Measurements from ENCODE around the gene BTNL3.

The BTNL3 gene

DNA sequence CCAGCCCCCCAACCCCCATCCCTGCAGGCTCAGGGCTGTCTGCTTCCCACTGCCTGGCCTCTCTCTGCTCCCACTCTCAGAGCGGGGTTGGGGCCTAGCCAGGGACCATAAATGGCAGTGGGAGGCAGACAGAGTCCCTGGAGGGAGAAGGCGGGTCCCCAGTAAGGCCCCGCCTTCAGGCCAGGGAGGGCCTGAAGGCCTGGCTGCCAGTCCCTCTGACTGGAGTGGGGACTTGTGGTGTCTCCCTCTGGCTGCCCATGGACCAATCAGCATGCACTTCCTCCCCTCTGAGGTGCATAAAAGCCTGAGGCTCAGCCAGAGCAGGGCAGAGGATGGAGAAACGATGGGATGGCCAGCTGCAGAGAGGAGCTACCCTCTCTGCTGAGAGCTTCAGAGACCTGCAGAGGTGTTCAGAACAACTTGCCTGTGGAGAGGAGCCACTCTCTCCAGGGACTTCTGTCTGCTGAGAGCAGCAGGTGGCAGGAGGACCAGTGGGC is 48.8 kb downstream of the BTNL3 start:
- Mint-ChIP-seq H3K4me1 (peaks cover 22% of the 10 kb centered on the region), H3K36me3 (ENCODE audit: low read depth) (no peaks in the 10 kb centered on the region), H3K4me3 (no peak overlapping the region), H3K27me3 (ENCODE audit: low read depth) (peaks cover 26% of the 10 kb centered on the region), H3K27ac (no peak overlapping the region), H3K9me3 (no peaks in the 10 kb centered on the region)
- TF ChIP-seq, protein P1, sequence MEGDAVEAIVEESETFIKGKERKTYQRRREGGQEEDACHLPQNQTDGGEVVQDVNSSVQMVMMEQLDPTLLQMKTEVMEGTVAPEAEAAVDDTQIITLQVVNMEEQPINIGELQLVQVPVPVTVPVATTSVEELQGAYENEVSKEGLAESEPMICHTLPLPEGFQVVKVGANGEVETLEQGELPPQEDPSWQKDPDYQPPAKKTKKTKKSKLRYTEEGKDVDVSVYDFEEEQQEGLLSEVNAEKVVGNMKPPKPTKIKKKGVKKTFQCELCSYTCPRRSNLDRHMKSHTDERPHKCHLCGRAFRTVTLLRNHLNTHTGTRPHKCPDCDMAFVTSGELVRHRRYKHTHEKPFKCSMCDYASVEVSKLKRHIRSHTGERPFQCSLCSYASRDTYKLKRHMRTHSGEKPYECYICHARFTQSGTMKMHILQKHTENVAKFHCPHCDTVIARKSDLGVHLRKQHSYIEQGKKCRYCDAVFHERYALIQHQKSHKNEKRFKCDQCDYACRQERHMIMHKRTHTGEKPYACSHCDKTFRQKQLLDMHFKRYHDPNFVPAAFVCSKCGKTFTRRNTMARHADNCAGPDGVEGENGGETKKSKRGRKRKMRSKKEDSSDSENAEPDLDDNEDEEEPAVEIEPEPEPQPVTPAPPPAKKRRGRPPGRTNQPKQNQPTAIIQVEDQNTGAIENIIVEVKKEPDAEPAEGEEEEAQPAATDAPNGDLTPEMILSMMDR (IDR thresholded peaks at IDR 0.05; ENCODE audit: unreplicated experiment in 3 of 3): no peak

DNA sequence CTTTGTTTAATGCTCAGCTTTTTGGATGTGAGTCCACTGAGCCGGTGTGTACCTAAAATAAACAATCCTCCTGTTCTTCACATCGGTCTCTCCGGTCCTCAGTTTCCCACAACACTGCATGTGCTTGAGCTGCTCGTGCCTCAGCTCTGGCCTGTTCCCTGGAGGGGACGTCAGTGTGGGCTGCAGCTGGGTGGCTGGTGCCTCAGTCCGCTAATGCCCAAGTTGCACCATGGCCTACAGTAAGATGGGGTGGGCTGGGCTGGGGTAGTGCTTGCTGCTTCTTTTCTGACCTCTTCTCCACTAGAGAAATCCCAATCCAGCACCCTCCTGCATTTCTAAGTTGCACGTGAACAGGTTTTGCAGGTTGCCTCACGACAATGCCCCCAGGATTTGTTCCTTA is 50.8 kb downstream of the BTNL3 start:
- Mint-ChIP-seq H3K4me1 (peaks cover 22% of the 10 kb centered on the region), H3K27me3 (ENCODE audit: low read depth) (peaks cover 20% of the 10 kb centered on the region), H3K36me3 (ENCODE audit: low read depth) (no peaks in the 10 kb centered on the region), H3K9me3 (no peaks in the 10 kb centered on the region), H3K27ac (peak overlapping the region; percentile 61 to 90 (median 65)), H3K4me3 (no peak overlapping the region)
- TF ChIP-seq, protein P1 (IDR thresholded peaks at IDR 0.05; ENCODE audit: unreplicated experiment in 3 of 3): no peak

DNA sequence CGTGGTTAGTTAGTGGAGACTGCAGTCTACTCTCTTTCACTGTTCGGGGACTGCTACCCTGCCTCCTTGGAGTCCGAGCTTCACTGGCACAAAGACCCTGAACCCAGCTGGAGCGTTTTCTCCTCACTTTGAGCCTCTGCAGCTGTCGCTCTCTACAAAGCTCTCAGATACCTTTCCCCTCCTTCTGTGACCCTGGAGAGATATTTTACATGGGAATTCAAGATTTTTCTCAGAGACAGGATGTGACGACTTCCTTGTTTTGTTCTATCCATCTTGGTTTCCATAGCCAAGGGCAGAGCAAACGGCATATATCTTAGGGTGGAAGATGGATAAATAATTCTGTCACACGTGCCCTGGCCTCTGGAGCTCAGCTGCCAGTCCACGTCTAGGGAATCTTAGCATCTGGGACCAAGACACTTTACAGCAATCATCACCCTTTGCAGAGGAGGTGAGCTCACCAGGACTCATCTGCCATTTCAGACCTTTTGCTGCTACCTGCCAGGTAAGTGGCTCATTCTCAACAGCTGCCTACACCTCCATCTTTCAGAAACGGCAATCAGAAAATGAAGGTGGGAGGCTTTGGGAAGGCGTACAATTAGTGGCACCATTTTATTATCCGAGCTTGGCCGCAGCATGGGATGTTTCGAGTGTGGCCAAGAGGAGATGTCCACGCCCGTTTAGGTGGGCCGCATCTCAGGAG is 51.4 kb downstream of the BTNL3 start, which contains the start of gene BTNL9:
BTNL9 (plus strand) TSS at position 336 of the 700 bp plus-strand sequence. CDS start 5,224 bp downstream, outside the sequence.
- H3K27ac Mint-ChIP-seq: peak within 1 kb of the TSS; percentile 61 to 90 (median 65)
- TF ChIP-seq, protein P1 (IDR thresholded peaks at IDR 0.05; ENCODE audit: unreplicated experiment in 3 of 3): no peak

DNA sequence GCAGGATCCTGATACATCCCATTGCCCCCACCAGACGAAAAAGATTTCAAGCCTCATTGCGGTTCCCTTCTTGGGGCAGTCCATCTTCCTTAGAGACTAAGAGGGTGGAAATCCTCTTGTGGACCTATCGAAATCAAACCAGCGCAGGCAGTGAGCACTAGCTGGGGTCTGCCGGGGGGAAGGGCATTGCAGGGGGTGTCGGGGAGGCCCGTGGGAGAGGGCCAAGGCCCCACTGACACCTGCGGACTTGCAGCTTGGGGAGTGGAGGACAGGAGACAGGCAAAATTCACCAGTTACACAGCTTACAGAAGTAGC is 51.9 kb downstream of the BTNL3 start:
- no peaks in the 10 kb centered on the region for H3K9me3 Mint-ChIP-seq
- H3K27ac Mint-ChIP-seq: peak overlapping the region in 1 of 3 experiments; percentile 40
- peaks cover 20% of the 10 kb centered on the region for H3K27me3 Mint-ChIP-seq (ENCODE audit: low read depth)
- peaks cover 22% of the 10 kb centered on the region for H3K4me1 Mint-ChIP-seq
- no peak overlapping the region for H3K4me3 Mint-ChIP-seq
- no peaks in the 10 kb centered on the region for H3K36me3 Mint-ChIP-seq (ENCODE audit: low read depth)
- TF ChIP-seq, protein P1 (IDR thresholded peaks at IDR 0.05; ENCODE audit: unreplicated experiment in 3 of 3): no peak

More for the DNA sequence above, 51.4 kb downstream of the BTNL3 start, which contains the start of gene BTNL9:
- Mint-ChIP-seq H3K36me3 (ENCODE audit: low read depth) (no peaks in the 10 kb centered on the region), H3K4me1 (peaks cover 22% of the 10 kb centered on the region), H3K4me3 (peak within 1 kb of the TSS; percentile 29 to 49 (median 45)), H3K27me3 (ENCODE audit: low read depth) (peaks cover 20% of the 10 kb centered on the region), H3K9me3 (no peaks in the 10 kb centered on the region)

DNA sequence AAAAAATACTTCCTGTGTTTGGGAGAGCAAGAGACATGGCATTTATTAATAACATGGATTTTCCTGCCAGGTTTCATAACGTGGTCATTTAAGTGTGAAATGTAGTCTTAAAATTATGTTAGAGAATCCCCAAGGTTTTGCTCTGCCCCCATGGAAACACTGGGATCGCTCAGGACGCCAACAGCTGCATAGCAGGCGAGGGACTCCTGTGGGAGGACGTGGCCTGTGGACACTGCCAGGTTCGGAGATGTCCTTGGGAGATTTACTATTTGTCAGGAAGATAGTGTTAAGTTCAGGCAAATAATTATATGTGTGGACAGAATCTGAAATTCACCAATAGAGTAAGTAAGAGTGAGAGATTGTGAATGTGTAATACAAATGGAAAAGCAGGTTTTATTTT is 52.4 kb downstream of the BTNL3 start:
- Mint-ChIP-seq H3K27me3 (ENCODE audit: low read depth) (peaks cover 20% of the 10 kb centered on the region), H3K9me3 (no peaks in the 10 kb centered on the region), H3K27ac (peak overlapping the region in 1 of 3 experiments; percentile 40), H3K4me3 (peak overlapping the region in 1 of 3 experiments; percentile 29), H3K4me1 (peaks cover 22% of the 10 kb centered on the region), H3K36me3 (ENCODE audit: low read depth) (no peaks in the 10 kb centered on the region)
- TF ChIP-seq, protein P1 (IDR thresholded peaks at IDR 0.05; ENCODE audit: unreplicated experiment in 3 of 3): no peak

Measured in nephron (organoid).